Kidney (tissue), 14 donors: ENCODE data around the gene URGCP. TPM values are rescaled to one million over a fixed set of nuclear protein-coding genes. Genes with fewer than 3 reads are reported as not detected.

Source experiments
- DNase-seq, 5 donors: peaks; one replicate each; pipeline ENCODE4 v3.0.0-alpha.2; 2013 to 2020
- FAIRE-seq: peaks from 2 replicates; lab custom pipeline; 2012; peaks lifted over from hg19 to GRCh38; lab: Jason Lieb, UNC
- H3K27ac ChIP-seq, 2 donors: one replicate each; pipeline ENCODE4 v1.7.0; 2013; ENCODE audit warnings: low read depth in 2 of 2, low read length in 2 of 2, inconsistent platforms in 1 of 2
- H3K27me3 ChIP-seq: one replicate; pipeline ENCODE4 v1.7.1; 2013; ENCODE audit warnings: low read length, inconsistent platforms; ENCODE audit not compliant: control insufficient read depth, insufficient read depth
- H3K36me3 ChIP-seq, 3 donors: one replicate each; pipeline versions ENCODE4 v1.7.0 to v1.7.1; 2013; ENCODE audit warnings: low read length in 3 of 3, control low read depth in 1 of 3, inconsistent platforms in 1 of 3; ENCODE audit not compliant: insufficient read depth in 3 of 3, control insufficient read depth in 2 of 3
- H3K4me1 ChIP-seq, 3 donors: one replicate each; pipeline versions ENCODE4 v1.7.0 to v1.7.1; 2013; ENCODE audit warnings: low read length in 3 of 3, inconsistent platforms in 1 of 3, low read depth in 1 of 3; ENCODE audit not compliant: control insufficient read depth in 2 of 3, insufficient read depth in 2 of 3
- H3K4me3 ChIP-seq, 3 donors: one replicate each; pipeline versions ENCODE4 v1.7.0 to v1.8.1; 2013; ENCODE audit warnings: low read length in 3 of 3, control low read depth in 1 of 3, inconsistent platforms in 1 of 3
- H3K9ac ChIP-seq, 3 donors: one replicate each; pipeline versions ENCODE4 v1.7.0 to v1.7.1; 2013; ENCODE audit warnings: low read length in 3 of 3, control low read depth in 1 of 3, inconsistent platforms in 1 of 3
- H3K9me3 ChIP-seq, 3 donors: one replicate each; pipeline versions ENCODE4 v1.7.0 to v1.7.1; 2013; ENCODE audit warnings: low read length in 3 of 3, control low read depth in 1 of 3, inconsistent platforms in 1 of 3; ENCODE audit not compliant: control insufficient read depth in 2 of 3, insufficient read depth in 1 of 3
- CTCF ChIP-seq: IDR thresholded peaks from 3 replicates; pipeline ENCODE4 v1.5.1; 2012; ENCODE audit warnings: mild to moderate bottlenecking, moderate library complexity, borderline replicate concordance; ENCODE audit not compliant: insufficient read depth; ENCODE audit errors: extremely low read depth
- intact Hi-C: fragments of 100-400 bp; cut with DNase I; formaldehyde crosslinking; loops from one replicate; pipeline ENCODE4 v1.11.1; 2022
- polyA plus RNA-seq: library from polyadenylated mRNA; stranded (reverse); fragments of 350-450 nt; fragmentation: Illumina TruSeq; extraction: RNeasy Lipid Tissue Mini Kit (QIAGEN cat#74804); gene quantifications from one replicate; pipeline ENCODE4 v1.2.3, GENCODE V29; 2014; ENCODE audit warnings: low read depth, low replicate concordance; ENCODE audit not compliant: insufficient read depth
- total RNA-seq: library from RNA; stranded (reverse); fragmentation: NEBNext Ultra II Directional; extraction: Animal tissue kit (Norgen Biotek cat#: 25700); gene quantifications from one replicate; pipeline ENCODE4 v1.2.1, GENCODE V29; 2021
- donor health status: control.
- donor health status: control.
- donor health status: control.
- donor health status: control.
- donor health status: control.
- donor health status: DM: yes; HTN: yes; CAD: no.
- donor health status: Normal renal cell carcinoma (clear cell type).

Gene URGCP
- total and polyA plus RNA-seq, 2 donors from 2014 or later: 32.9 to 41.0 TPM

- Histone ChIP-seq H3K9me3 (no peaks in the 10 kb centered on the region), H3K27ac (no peak overlapping the region), H3K9ac (no peak overlapping the region), H3K36me3 (no peaks in the 10 kb centered on the region), H3K4me1 (no peaks in the 10 kb centered on the region), H3K27me3 (no peaks in the 10 kb centered on the region), H3K4me3 (no peak overlapping the region)
- TF ChIP-seq CTCF: no peak
- DNase-seq (no peak), FAIRE-seq (no peak)
- intact Hi-C loops: no loop called here
These were observed 61.7 kb downstream of the URGCP start for GRCh38 chr7:43844662-43845061.

- H3K4me3 ChIP-seq: no peak overlapping the region
- no peak for DNase-seq
- H3K4me1 ChIP-seq: no peaks in the 10 kb centered on the region
- H3K9ac ChIP-seq: no peak overlapping the region
- H3K27me3 ChIP-seq: no peaks in the 10 kb centered on the region
- intact Hi-C loops: no loop called here
- no peak for FAIRE-seq
- H3K36me3 ChIP-seq: no peaks in the 10 kb centered on the region
- H3K9me3 ChIP-seq: no peaks in the 10 kb centered on the region
- H3K27ac ChIP-seq: no peak overlapping the region
- no peak for TF ChIP-seq CTCF
These were observed 62.1 kb downstream of the URGCP start for GRCh38 chr7:43844257-43844656.

- no peak overlapping the region for H3K27ac ChIP-seq
- H3K4me1 ChIP-seq: no peaks in the 10 kb centered on the region
- H3K4me3 ChIP-seq: no peak overlapping the region
- intact Hi-C loops: no loop called here
- no peak overlapping the region for H3K9ac ChIP-seq
- no peak for DNase-seq
- H3K9me3 ChIP-seq: no peaks in the 10 kb centered on the region
- H3K36me3 ChIP-seq: no peaks in the 10 kb centered on the region
- TF ChIP-seq CTCF: no peak
- H3K27me3 ChIP-seq: no peaks in the 10 kb centered on the region
- FAIRE-seq: no peak
These were observed 63.1 kb downstream of the URGCP start for GRCh38 chr7:43843296-43843695.

- DNase-seq (peak in 2 of 5 donors; percentile 8 to 9), FAIRE-seq (no peak)
- no peak overlapping the region for H3K27ac ChIP-seq
- H3K36me3 ChIP-seq: no peaks in the 10 kb centered on the region
- no peaks in the 10 kb centered on the region for H3K4me1 ChIP-seq
- H3K9ac ChIP-seq: peak overlapping the region in 2 of 3 donors; percentile 47 to 63
- TF ChIP-seq CTCF: no peak
- no peaks in the 10 kb centered on the region for H3K27me3 ChIP-seq
- intact Hi-C loops: no loop called here
- H3K4me3 ChIP-seq: peak overlapping the region; percentile 8 to 63 (median 34)
- H3K9me3 ChIP-seq: no peaks in the 10 kb centered on the region
These were observed 68.2 kb downstream of the URGCP start for GRCh38 chr7:43838201-43838658.
